ENCODE measurements around the gene NCEH1. TPM values are rescaled to one million over a fixed set of nuclear protein-coding genes. Genes with fewer than 3 reads are reported as not detected.
"Not testable (repeated sequence)": the region's sequence is repeated elsewhere in the genome, so short reads cannot be mapped to it uniquely, and the experiment has no call there.

NCEH1 gene
- total RNA-seq, 1 donor from 2014 or later: 10.0 TPM

DNA sequence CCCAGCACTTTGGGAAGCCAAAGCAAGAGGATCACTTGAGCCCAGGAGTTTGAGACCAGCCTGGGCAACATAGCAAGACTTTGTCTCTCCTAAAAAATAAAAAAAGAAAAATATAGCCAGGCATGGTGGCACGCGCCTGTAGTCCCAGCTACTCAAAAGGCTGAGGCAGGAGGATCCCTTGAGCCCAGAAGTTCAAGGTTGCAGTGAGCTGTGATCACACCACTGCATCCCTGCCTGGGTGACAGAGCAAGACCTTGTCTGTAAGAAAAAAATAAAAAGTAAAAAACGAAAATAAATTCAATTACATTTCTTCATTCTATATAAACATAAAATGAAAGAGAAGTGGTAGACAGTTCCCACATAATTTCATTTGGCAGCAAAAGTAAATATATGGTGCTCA, 8.1 kb downstream of the NCEH1 start:
- H3K4me1 Mint-ChIP-seq (ENCODE audit: low read depth): peaks cover 10% of the 10 kb centered on the region
- H3K9me3 Mint-ChIP-seq; H3K4me3 Mint-ChIP-seq (ENCODE audit: low read depth); DNase-seq (ENCODE audit: low spot score); H3K36me3 Mint-ChIP-seq (ENCODE audit: low read depth); H3K27ac Mint-ChIP-seq; H3K27me3 Mint-ChIP-seq (ENCODE audit: low read depth); intact Hi-C loops (cut with micrococcal nuclease): not testable (repeated sequence)

DNA sequence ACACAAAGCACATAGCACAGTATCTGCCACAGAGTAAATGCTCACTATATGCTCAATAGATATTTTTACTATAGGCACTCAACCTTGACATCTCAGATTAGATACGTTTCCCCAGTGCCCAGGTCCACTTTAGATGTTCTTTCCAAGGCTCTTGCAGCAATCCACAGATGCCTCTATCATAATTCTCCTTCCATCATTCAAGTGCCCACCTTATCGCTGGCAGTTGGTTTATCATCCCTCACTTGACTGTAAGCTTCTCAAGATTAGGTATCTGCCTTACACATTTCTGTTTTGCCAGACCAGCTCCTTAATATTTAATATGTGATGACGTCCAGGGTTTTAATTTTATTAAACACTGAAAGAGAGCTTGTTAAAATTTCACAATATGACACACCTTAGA, 8.6 kb downstream of the NCEH1 start:
- peaks cover 10% of the 10 kb centered on the region for H3K4me1 Mint-ChIP-seq (ENCODE audit: low read depth)
- H3K27ac Mint-ChIP-seq: no peak overlapping the region
- H3K36me3 Mint-ChIP-seq (ENCODE audit: low read depth): no peaks in the 10 kb centered on the region
- no peak overlapping the region for H3K4me3 Mint-ChIP-seq (ENCODE audit: low read depth)
- no peaks in the 10 kb centered on the region for H3K9me3 Mint-ChIP-seq
- no peak for DNase-seq (ENCODE audit: low spot score)
- H3K27me3 Mint-ChIP-seq (ENCODE audit: low read depth): no peaks in the 10 kb centered on the region
- intact Hi-C loops (cut with micrococcal nuclease): no loop called here

DNA sequence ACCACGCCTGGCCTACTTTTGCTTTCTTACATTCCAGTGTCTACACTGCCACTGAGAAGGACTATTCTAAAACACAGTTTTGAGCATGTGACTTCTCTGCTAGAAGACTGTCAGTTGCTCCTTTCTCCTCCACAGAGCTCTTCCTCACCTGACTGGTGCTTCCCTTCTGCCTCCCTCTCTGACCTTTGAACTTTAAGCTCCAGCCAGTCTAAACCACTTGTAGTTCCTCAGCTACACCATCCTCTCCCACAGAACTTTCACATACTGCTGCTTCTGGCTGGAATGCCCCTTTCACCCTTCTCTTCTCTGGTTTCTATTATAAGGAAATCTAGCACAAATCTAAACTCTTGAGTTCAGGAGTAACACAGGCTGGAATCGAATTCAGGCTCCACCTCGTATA, 9.1 kb downstream of the NCEH1 start:
- no peaks in the 10 kb centered on the region for H3K36me3 Mint-ChIP-seq (ENCODE audit: low read depth)
- no peaks in the 10 kb centered on the region for H3K27me3 Mint-ChIP-seq (ENCODE audit: low read depth)
- H3K9me3 Mint-ChIP-seq: no peaks in the 10 kb centered on the region
- no peak overlapping the region for H3K27ac Mint-ChIP-seq
- peaks cover 10% of the 10 kb centered on the region for H3K4me1 Mint-ChIP-seq (ENCODE audit: low read depth)
- DNase-seq (ENCODE audit: low spot score): no peak
- H3K4me3 Mint-ChIP-seq (ENCODE audit: low read depth): no peak overlapping the region
- intact Hi-C loops (cut with micrococcal nuclease): no loop called here

DNA sequence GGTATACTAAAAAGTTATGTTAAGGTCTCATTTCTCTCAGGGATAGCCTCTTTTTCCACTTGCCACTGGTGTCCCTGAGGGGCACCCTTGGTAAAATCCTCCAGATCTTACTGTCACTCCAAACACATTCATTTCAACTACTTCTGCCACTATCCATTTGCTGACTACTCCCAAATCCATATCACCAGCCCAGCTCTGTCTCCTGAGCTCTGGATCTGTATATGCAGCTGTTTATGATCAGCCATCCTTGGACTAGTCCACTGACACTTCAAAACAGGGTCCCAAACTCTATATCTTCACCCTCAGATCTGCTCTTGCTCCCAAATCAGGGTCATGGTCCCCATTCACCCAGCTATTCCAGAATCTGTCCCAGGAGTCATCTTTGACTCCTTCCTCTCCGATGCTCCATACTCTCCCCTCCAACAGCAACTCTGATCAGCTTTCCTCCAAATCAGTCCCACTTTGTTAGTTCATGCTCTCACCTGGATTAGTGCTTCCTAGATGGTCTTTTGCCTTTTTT, 9.9 kb downstream of the NCEH1 start:
- H3K27me3 Mint-ChIP-seq (ENCODE audit: low read depth): no peaks in the 10 kb centered on the region
- DNase-seq (ENCODE audit: low spot score): no peak
- intact Hi-C loops (cut with micrococcal nuclease): no loop called here
- H3K9me3 Mint-ChIP-seq: no peaks in the 10 kb centered on the region
- no peaks in the 10 kb centered on the region for H3K36me3 Mint-ChIP-seq (ENCODE audit: low read depth)
- peaks cover 10% of the 10 kb centered on the region for H3K4me1 Mint-ChIP-seq (ENCODE audit: low read depth)
- H3K4me3 Mint-ChIP-seq (ENCODE audit: low read depth): no peak overlapping the region
- no peak overlapping the region for H3K27ac Mint-ChIP-seq

DNA sequence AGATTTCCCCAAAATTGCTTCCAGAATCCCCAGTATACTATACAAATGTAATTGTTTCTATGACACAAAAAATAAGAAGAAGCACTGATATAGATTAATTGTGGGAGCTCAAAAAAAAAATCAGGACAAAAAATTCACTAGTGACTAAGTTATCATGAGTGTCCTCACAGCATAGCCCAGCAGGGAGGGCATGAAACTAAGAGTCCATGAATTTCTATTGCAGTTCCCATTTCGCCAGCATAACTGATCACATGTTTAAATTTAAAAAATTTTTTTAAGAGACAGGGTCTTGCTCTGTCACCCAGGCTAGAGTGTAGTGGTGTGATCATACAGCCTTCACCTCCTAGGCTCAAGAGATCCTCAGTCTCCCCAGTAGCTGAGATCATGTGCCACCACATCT, 10.6 kb downstream of the NCEH1 start:
- H3K4me3 Mint-ChIP-seq (ENCODE audit: low read depth): no peak overlapping the region
- no peak for DNase-seq (ENCODE audit: low spot score)
- H3K36me3 Mint-ChIP-seq (ENCODE audit: low read depth): no peaks in the 10 kb centered on the region
- H3K9me3 Mint-ChIP-seq: no peaks in the 10 kb centered on the region
- no peak overlapping the region for H3K27ac Mint-ChIP-seq
- no peaks in the 10 kb centered on the region for H3K27me3 Mint-ChIP-seq (ENCODE audit: low read depth)
- H3K4me1 Mint-ChIP-seq (ENCODE audit: low read depth): peaks cover 10% of the 10 kb centered on the region
- intact Hi-C loops (cut with micrococcal nuclease): no loop called here

DNA sequence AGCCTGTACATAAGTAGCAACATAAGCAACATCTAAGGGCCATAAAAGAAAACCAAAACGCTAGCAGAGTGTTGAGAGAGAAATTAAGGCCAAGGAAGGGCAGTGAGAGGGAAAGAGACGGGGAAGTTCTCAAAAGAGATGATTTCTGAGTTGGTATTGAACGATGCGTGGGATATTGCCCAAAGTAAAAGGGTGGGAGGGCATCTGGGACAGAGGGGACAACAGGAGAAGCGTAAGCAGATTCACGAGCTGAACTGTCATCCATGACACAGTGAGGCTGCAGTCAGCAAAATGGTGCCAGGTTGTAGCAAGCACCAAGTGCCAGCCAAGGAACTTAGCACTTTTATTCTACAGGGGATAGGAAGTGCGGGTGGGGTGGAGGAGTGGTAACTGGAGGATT, 11.8 kb downstream of the NCEH1 start:
- Mint-ChIP-seq H3K27ac (no peak overlapping the region), H3K27me3 (ENCODE audit: low read depth) (no peaks in the 10 kb centered on the region), H3K4me1 (ENCODE audit: low read depth) (peaks cover 10% of the 10 kb centered on the region), H3K9me3 (no peaks in the 10 kb centered on the region), H3K36me3 (ENCODE audit: low read depth) (no peaks in the 10 kb centered on the region), H3K4me3 (ENCODE audit: low read depth) (no peak overlapping the region)
- intact Hi-C loops (cut with micrococcal nuclease): no loop called here
- no peak for DNase-seq (ENCODE audit: low spot score)

DNA sequence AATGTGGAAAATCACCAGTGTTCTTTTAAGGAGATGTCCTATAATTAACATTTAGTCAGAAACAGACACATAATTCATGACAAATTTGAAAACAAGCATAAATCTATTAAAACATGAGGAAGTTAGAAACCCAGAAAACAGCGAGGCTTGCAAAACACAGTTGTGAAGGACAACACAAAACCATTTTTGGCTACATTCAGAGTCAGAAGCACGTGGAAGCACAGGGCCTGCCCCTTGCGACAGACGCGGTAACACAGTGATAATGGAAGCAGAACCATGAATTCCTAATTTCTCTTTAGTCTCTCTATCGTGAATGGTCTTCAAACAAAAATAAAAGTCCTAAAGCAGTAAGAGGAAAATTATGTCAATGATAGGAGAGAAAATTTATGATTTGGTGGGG, 12.2 kb downstream of the NCEH1 start:
- H3K27ac Mint-ChIP-seq: no peak overlapping the region
- no peaks in the 10 kb centered on the region for H3K36me3 Mint-ChIP-seq (ENCODE audit: low read depth)
- no peaks in the 10 kb centered on the region for H3K27me3 Mint-ChIP-seq (ENCODE audit: low read depth)
- no peaks in the 10 kb centered on the region for H3K9me3 Mint-ChIP-seq
- H3K4me1 Mint-ChIP-seq (ENCODE audit: low read depth): peaks cover 7% of the 10 kb centered on the region
- DNase-seq (ENCODE audit: low spot score): no peak
- no peak overlapping the region for H3K4me3 Mint-ChIP-seq (ENCODE audit: low read depth)
- intact Hi-C loops (cut with micrococcal nuclease): no loop called here

DNA sequence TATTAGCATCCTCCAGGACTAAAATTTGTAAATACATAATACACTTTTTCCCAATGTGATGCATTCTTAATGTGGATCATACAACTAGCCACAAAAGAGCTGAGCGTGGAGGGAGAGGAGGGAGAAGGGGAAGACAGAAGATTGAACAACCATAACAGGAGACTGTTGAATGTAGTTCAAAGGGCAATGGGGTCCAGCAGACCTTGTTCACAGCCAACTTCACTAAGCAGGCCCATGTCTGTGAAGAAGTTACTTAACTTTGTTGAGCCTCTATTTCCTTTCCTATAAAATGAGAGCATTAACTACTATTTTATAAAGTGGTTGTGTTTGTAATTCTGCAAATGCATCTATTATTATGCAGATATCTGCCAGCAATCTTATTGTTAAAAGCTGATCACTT, 13.3 kb downstream of the NCEH1 start:
- H3K27ac Mint-ChIP-seq: no peak overlapping the region
- H3K4me1 Mint-ChIP-seq (ENCODE audit: low read depth): peaks cover 12% of the 10 kb centered on the region
- intact Hi-C loops (cut with micrococcal nuclease): no loop called here
- H3K4me3 Mint-ChIP-seq (ENCODE audit: low read depth): no peak overlapping the region
- no peaks in the 10 kb centered on the region for H3K36me3 Mint-ChIP-seq (ENCODE audit: low read depth)
- peaks cover 4% of the 10 kb centered on the region for H3K9me3 Mint-ChIP-seq
- no peaks in the 10 kb centered on the region for H3K27me3 Mint-ChIP-seq (ENCODE audit: low read depth)
- no peak for DNase-seq (ENCODE audit: low spot score)

DNA sequence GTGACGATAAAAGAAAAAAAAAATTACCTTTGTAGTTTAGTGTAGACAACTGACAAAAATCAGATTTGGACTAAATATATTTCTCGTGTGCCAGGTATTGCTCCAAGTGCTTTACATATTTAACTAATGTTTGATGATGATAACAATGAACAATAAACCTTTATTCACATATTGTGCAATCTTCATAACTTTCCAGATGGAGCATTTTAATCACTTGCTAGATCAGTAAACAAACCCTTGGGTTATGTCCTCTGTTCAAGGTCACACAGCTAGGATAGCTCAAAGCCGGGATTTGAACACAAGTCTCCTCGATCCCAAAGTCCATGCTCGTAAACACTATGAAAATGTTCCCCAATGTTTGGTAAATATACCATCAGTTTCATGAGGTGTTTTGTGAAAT, 14.5 kb downstream of the NCEH1 start:
- Mint-ChIP-seq H3K4me3 (ENCODE audit: low read depth) (no peak overlapping the region), H3K27ac (no peak overlapping the region), H3K4me1 (ENCODE audit: low read depth) (peaks cover 10% of the 10 kb centered on the region), H3K27me3 (ENCODE audit: low read depth) (no peaks in the 10 kb centered on the region), H3K36me3 (ENCODE audit: low read depth) (no peaks in the 10 kb centered on the region), H3K9me3 (peaks cover 4% of the 10 kb centered on the region)
- no peak for DNase-seq (ENCODE audit: low spot score)
- intact Hi-C loops (cut with micrococcal nuclease): no loop called here

DNA sequence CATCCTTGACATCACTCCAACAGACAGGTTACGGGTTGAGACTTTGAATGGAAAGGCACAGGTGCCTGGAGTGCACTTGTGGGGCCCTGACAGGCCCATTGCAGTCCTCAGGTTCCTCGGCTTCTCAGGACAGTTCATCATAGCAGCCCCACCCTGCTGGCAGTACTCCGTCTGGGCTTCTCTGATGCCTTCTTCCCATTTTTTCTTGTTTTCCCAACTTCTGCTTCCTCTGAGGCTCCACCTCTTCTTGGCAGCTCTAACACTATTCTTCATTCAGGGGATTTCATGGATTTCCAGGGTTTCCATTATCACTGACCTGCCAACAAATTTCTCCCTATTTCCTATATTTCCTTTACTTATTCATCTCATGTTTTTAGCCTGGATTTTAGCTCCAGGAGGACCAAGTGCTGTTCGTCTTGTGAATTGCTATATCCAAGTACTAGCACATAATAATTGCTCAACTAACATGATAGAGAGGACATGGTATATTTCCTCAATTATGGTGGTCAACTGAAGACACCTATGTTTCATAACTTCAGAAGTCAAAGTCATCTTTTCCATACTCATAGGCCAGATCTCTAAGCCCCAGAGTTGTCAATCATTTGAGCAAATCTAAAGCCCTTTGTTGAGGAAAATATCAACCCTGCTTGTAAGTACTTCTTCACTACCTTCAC, 16.2 kb downstream of the NCEH1 start:
- no peak for DNase-seq (ENCODE audit: low spot score)
- intact Hi-C loops (cut with micrococcal nuclease): no loop called here
- Mint-ChIP-seq H3K4me3 (ENCODE audit: low read depth) (no peak overlapping the region), H3K9me3 (peaks cover 4% of the 10 kb centered on the region), H3K36me3 (ENCODE audit: low read depth) (no peaks in the 10 kb centered on the region), H3K27me3 (ENCODE audit: low read depth) (no peaks in the 10 kb centered on the region), H3K4me1 (ENCODE audit: low read depth) (peaks cover 10% of the 10 kb centered on the region), H3K27ac (no peak overlapping the region)

DNA sequence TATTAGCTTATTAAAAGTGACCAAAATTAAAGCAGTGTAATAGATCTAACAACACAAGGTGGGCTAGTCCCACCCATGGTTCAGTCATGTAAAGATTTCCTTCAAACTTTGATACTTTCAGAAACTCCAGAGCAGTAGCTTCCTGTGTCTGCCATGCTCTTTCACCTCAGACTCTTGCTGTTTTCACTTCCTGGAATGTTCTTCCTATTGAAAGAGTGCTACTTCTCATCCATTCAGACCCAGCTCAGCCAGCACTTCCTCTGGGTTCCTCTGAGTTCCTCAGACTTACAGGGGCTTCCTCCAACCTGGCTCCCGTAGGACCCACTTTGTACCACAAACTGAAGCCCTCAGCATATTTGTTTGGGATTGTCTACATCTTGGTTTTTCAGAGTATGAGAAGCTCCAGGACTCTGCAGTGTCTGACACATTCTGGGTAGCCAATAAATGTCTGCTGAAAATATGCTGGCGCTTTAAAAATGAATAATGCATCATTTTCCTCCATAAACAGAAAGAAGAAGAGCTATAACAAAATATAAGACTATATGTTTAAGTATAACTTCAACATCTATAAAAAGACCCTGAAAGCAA, 18.0 kb downstream of the NCEH1 start:
- intact Hi-C loops (cut with micrococcal nuclease): no loop called here
- no peak for DNase-seq (ENCODE audit: low spot score)
- no peaks in the 10 kb centered on the region for H3K36me3 Mint-ChIP-seq (ENCODE audit: low read depth)
- peaks cover 4% of the 10 kb centered on the region for H3K9me3 Mint-ChIP-seq
- H3K4me1 Mint-ChIP-seq (ENCODE audit: low read depth): peaks cover 8% of the 10 kb centered on the region
- H3K27me3 Mint-ChIP-seq (ENCODE audit: low read depth): no peaks in the 10 kb centered on the region
- peak overlapping the region; percentile 67 for H3K27ac Mint-ChIP-seq
- H3K4me3 Mint-ChIP-seq (ENCODE audit: low read depth): no peak overlapping the region

DNA sequence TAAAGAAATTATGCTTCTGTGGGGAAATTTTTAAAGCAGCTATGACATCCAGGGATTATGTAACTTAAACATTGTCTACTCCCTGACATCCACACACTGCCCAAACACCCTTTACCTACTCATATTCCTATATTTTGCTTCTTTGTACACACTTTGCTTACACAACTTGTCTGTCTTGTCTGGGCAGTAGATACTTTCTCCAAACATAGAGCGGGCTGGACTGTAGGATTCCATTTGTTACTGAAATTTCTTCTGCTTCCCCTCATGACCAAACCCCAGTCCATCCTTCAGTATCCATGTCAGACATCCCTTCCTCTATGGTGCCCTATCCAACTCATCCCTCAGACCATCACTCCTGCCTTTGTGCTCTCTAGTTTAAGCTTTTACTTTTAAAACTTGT, 19.9 kb downstream of the NCEH1 start:
- H3K27ac Mint-ChIP-seq: no peak overlapping the region
- H3K9me3 Mint-ChIP-seq: peaks cover 4% of the 10 kb centered on the region
- DNase-seq (ENCODE audit: low spot score): no peak
- intact Hi-C loops (cut with micrococcal nuclease): no loop called here
- H3K27me3 Mint-ChIP-seq (ENCODE audit: low read depth): no peaks in the 10 kb centered on the region
- H3K36me3 Mint-ChIP-seq (ENCODE audit: low read depth): no peaks in the 10 kb centered on the region
- no peak overlapping the region for H3K4me3 Mint-ChIP-seq (ENCODE audit: low read depth)
- peaks cover 19% of the 10 kb centered on the region for H3K4me1 Mint-ChIP-seq (ENCODE audit: low read depth)

DNA sequence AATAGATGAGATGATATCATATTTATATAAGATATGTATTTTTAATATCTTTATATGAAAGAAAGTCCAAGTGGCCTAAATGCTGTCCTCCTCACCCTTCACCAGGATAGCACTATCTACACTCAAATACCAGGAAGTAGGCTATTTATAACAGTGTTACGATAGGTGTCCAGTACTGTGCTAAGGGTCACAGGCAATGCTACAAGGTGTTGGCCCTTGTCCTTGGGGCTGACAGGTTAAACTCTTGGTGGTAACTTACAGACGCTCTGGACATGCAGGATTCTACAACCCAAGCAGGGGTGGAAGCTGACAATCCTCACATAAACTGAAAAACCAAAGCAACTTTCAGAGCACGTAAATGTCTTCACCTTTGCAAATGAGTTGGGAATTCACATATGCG, 22.3 kb downstream of the NCEH1 start:
- no peak overlapping the region for H3K27ac Mint-ChIP-seq
- H3K27me3 Mint-ChIP-seq (ENCODE audit: low read depth): no peaks in the 10 kb centered on the region
- peaks cover 32% of the 10 kb centered on the region for H3K4me1 Mint-ChIP-seq (ENCODE audit: low read depth)

More for the DNA sequence above, 22.3 kb downstream of the NCEH1 start:
- Mint-ChIP-seq H3K4me3 (ENCODE audit: low read depth) (no peak overlapping the region), H3K36me3 (ENCODE audit: low read depth) (no peaks in the 10 kb centered on the region), H3K9me3 (peaks cover 4% of the 10 kb centered on the region)
- intact Hi-C loops (cut with micrococcal nuclease): loop anchor here (5.0 kb wide), 1 partner anchor 64 kb away; the partner anchor contains the start of gene ECT2
- DNase-seq (ENCODE audit: low spot score): no peak

Data from activated T-helper 2 cell treated with anti-CD3 and anti-CD28 coated beads, Interferon-gamma antibody, Interleukin-2, Interleukin-4, amounts not matched to agents 10 μg/mL and 5 μg/mL and 100 μg/mL, durations not matched to agents 14 hours and 24 hours and 36 hours (primary cell).